ENCODE results near the gene CTSA.

Gene CTSA

GRCh38 chr20:45848969-45849582 is 42.1 kb upstream of the CTSA start:
- TF ChIP-seq CTCF (conservative IDR thresholded peaks at IDR 0.05) (no peak), ZFX (IDR thresholded peaks at IDR 0.05) (no peak)
- H3K27ac ChIP-seq = peak overlapping the region; percentile 24; the same call in 1 of the 2 replicates

- TF ChIP-seq ZFX (IDR thresholded peaks at IDR 0.05) = no peak
- no peak for TF ChIP-seq CTCF (conservative IDR thresholded peaks at IDR 0.05)
- no peak overlapping the region; the same call in 1 of the 2 replicates for H3K27ac ChIP-seq
Measured at GRCh38 chr20:45850238-45850637, 40.9 kb upstream of the CTSA start.

- TF ChIP-seq ZFX (IDR thresholded peaks at IDR 0.05) = no peak
- no peak for TF ChIP-seq CTCF (conservative IDR thresholded peaks at IDR 0.05)
- H3K27ac ChIP-seq = no peak overlapping the region
Measured at GRCh38 chr20:45850926-45851325, 40.2 kb upstream of the CTSA start.

GRCh38 chr20:45851501-45851900 is 39.6 kb upstream of the CTSA start:
- H3K27ac ChIP-seq = no peak overlapping the region

GRCh38 chr20:45852326-45852725 is 38.8 kb upstream of the CTSA start:
- H3K27ac ChIP-seq = no peak overlapping the region
- no peak for TF ChIP-seq CTCF (conservative IDR thresholded peaks at IDR 0.05)
- TF ChIP-seq ZFX (IDR thresholded peaks at IDR 0.05) = no peak

More at GRCh38 chr20:45851501-45851900, 39.6 kb upstream of the CTSA start:
- TF ChIP-seq ZFX (IDR thresholded peaks at IDR 0.05) = no peak
- TF ChIP-seq CTCF (conservative IDR thresholded peaks at IDR 0.05) = no peak

GRCh38 chr20:45853484-45853883 is 37.7 kb upstream of the CTSA start:
- TF ChIP-seq CTCF (conservative IDR thresholded peaks at IDR 0.05) (no peak), ZFX (IDR thresholded peaks at IDR 0.05) (no peak)
- H3K27ac ChIP-seq = no peak overlapping the region

- no peak for TF ChIP-seq CTCF (conservative IDR thresholded peaks at IDR 0.05)
- peak; percentile 46; the same call in 1 of the 2 replicates for TF ChIP-seq ZFX (IDR thresholded peaks at IDR 0.05)
- H3K27ac ChIP-seq = peak within 1 kb of the TSS; percentile 73
Measured at GRCh38 chr20:45857114-45857881, 33.8 kb upstream of the CTSA start, which contains the start of the genes ACOT8 and ZSWIM3. TSS of gene ACOT8 (minus strand) at chr20:45857392. CDS start at chr20:45857315, 77 bp downstream. TSS of gene ZSWIM3 (plus strand) at chr20:45857614. CDS start at chr20:45857826, 212 bp downstream.

Data from C4-2B (cell line).